Kidney epithelial cell (primary cell): ENCODE measurements around the gene FUT7. TPM values are rescaled to one million over a fixed set of nuclear protein-coding genes. Genes with fewer than 3 reads are reported as not detected.

Source experiments
- DNase-seq: peaks from one replicate; pipeline ENCODE4 v3.0.0-alpha.2; 2010; ENCODE audit warnings: low read depth
- H3K27me3 ChIP-seq: 2 replicates; pipeline ENCODE4 v1.6.0; 2011; ENCODE audit warnings: low read length; ENCODE audit not compliant: control insufficient read depth, insufficient read depth
- H3K36me3 ChIP-seq: 2 replicates; pipeline ENCODE4 v1.5.1; 2011; ENCODE audit warnings: low read length; ENCODE audit not compliant: control insufficient read depth, insufficient read depth
- H3K4me3 ChIP-seq: 2 replicates; pipeline ENCODE4 v1.5.1; 2011; ENCODE audit warnings: low read depth, mild to moderate bottlenecking, control low read depth, low read length
- total RNA-seq: library from RNA; depleted of rRNA; stranded (reverse); fragments of >200 nt; gene quantifications from 2 replicates; pipeline ENCODE4 v1.2.3, GENCODE V29; 2015
- TF ChIP-seq, protein P1 (sequence below): IDR thresholded peaks from 2 replicates; pipeline ENCODE4 v1.5.1; 2011; ENCODE audit warnings: mild to moderate bottlenecking, moderate library complexity, low read length, control low read depth, inconsistent platforms; ENCODE audit not compliant: insufficient read depth, poor library complexity, severe bottlenecking

FUT7 gene
- total RNA-seq, 1 donor from 2014 or later = not detected

DNA sequence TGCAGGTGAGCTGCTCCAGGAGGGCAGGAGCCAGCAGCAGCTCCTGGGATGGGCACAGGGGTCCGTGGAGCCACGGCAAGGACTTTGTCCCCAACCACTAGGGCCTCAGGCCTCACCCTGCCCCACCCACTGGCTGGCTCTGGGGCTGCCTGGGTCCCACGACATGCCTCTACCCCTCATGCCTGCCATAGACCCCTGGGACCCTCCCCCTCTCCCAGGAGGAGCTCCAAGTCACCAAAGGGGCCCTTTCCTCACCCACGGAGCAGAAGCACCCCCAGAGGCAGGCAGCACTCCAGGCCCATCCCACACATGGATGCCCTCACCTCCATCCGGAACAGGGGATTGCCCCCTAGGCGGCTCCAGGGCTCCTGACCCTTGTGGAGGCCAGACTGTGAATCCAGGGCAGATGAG, 10.3 kb downstream of the FUT7 start:
- DNase-seq = no peak
- Histone ChIP-seq H3K27me3 (peaks cover 2% of the 10 kb centered on the region), H3K36me3 (peaks cover 2% of the 10 kb centered on the region), H3K4me3 (no peak overlapping the region)
- TF ChIP-seq, protein P1, sequence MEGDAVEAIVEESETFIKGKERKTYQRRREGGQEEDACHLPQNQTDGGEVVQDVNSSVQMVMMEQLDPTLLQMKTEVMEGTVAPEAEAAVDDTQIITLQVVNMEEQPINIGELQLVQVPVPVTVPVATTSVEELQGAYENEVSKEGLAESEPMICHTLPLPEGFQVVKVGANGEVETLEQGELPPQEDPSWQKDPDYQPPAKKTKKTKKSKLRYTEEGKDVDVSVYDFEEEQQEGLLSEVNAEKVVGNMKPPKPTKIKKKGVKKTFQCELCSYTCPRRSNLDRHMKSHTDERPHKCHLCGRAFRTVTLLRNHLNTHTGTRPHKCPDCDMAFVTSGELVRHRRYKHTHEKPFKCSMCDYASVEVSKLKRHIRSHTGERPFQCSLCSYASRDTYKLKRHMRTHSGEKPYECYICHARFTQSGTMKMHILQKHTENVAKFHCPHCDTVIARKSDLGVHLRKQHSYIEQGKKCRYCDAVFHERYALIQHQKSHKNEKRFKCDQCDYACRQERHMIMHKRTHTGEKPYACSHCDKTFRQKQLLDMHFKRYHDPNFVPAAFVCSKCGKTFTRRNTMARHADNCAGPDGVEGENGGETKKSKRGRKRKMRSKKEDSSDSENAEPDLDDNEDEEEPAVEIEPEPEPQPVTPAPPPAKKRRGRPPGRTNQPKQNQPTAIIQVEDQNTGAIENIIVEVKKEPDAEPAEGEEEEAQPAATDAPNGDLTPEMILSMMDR = no peak

DNA sequence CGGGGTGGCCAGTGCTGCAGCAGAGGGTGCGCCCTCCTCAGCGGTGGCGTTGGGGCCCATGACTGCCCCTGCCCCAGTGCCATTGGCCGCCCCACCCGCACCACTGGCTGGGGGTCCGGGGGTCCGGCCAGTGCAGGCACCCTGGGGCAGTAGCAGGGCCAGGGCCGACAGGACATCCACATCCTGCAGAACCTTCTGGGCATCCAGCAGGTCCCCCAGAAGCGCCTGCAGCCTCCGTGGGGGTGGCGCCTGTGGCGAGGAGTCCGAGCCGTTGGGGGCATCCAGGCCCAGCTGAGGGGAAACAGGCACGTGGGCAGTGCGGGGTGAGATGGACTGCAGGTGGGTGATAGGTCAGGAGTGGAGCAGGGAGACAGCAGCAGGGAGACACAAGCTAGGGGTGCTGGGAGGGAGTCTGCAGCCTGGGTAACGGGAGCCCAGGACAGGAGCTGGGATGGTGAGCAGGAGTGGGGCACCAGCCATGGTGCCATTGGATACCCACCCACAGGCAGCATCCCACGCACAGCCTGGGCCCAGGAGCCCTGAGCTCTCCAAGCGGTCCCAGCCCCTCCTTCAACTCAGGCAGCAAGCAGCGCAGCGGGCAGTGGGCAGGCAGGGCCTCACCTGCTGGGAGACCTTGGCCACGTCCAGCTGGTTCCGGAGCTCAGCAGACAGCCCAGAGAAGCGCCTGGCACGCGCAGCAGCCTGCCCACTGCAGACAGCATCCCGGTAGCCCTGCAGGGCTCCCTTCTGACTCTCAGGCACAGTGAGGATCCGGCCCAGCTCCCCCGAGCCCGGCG, 10.9 kb downstream of the FUT7 start:
- TF ChIP-seq, protein P1 = no peak
- no peak for DNase-seq
- peaks cover 2% of the 10 kb centered on the region for H3K36me3 ChIP-seq
- H3K27me3 ChIP-seq = peaks cover 1% of the 10 kb centered on the region
- H3K4me3 ChIP-seq = no peak overlapping the region

DNA sequence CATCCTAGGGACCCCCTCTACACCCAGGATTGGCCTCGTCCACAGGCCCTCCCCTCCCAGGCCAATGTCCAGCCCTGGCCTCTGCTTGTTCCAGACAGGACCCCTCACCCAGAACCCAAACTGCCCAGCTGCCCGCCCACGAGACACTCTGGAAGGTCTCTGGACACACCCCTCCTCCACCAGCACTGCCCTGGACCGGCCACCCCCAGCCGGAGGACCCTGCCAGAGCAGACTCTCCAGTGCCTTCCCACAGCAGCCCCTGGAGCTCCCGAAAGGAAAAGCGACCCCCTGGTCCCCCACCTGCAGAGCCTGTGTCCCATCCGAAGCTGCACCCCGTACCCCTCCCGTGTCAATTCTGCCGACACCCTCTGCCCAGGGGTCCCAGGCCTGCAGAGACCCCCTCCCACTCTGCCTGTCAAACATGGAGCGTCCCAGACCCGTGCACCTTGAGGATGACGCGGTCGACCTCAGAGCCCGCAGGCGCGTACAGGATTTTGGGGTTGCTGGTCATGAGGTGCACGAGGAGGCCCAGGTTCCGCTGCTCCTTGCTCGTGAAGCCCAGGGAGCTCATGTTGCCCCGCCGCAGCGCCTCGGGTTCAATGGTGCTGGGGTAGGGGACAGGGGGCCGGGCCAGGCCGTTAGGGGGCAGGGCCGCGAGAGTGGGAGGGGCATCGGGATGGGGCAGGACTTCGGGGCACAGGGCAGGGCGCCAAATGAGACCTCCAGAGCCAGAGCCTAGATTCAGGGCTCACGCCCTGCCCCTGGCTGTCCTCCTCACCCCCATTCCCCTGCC, 11.8 kb downstream of the FUT7 start:
- H3K4me3 ChIP-seq = no peak overlapping the region
- DNase-seq = no peak
- TF ChIP-seq, protein P1 = no peak

DNA sequence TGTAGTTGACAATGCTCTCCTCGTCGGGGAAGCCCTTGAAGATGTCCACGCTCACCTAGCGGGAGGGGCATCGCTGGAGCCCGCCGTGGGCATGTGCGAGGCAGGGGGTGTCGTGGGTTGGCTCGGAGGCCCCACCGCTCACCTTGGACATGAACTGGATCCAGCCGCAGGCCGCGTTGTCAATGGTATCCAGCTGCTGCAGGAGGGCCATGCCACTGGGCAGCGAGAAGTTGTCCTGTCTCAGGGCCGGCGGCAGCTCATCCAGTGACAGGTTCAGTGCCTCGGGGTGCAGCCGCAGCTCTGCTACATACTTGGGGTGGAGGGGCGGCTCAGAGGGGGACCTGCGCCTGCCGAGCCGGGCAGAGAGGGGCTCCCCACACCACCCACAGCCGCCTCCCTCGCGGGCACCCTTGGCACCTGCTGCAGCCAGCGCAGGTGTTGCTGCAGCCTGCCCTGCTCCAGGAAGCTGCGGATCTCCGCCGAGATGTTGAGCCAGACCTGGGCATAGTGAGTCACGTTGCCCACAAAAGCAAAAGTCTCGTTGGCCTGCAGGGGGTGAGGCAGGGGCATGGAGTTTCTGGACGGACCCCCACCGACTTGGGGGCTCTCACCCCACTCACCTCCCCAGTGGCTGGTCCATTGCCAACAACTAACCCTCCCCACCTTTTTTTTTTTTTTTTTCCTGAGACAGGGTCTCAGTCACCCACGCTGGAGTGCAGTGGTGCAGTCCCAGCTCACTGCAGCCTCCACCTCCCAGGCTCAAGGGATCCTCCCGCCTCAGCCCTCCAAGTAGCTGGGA, 12.9 kb downstream of the FUT7 start:
- TF ChIP-seq, protein P1 = no peak
- no peak overlapping the region for H3K4me3 ChIP-seq
- peaks cover 2% of the 10 kb centered on the region for H3K36me3 ChIP-seq
- no peak for DNase-seq
- no peaks in the 10 kb centered on the region for H3K27me3 ChIP-seq

More for the DNA sequence above, 11.8 kb downstream of the FUT7 start:
- H3K36me3 ChIP-seq = peaks cover 2% of the 10 kb centered on the region
- no peaks in the 10 kb centered on the region for H3K27me3 ChIP-seq

DNA sequence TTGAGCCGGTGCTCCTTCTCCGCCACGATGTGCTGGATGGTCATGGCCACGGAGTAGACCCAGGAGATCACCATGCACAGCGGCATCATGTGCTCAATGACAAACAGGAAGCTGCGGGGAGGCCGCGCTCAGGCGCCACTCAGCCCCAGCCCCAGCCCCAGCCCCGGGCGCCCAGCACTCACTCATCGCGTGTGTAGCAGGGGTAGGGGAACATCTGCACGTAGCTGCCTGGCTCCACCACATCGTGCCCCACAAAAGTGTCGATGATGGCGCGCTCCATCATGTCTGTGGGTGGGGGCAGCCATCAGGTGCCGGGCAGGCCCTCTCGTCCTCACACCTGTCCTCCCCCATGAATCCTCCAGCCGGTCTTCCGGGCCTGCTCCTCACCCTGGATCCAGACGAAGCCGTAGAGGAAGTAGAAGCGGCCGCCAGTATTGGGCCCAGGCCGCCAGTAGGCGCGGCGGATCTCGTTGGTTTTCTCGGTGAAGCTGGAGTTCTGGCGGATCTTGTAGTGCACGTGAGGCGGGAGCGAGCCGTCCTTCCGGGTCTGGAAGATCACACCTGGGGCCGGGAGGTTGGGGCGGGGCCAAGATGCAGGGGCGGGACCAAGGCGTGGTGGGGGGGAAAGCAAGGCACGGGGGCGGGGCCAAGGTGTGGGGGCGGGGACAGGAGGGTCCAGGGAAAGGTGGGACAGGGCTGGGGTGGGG, 13.9 kb downstream of the FUT7 start:
- DNase-seq = no peak
- Histone ChIP-seq H3K27me3 (no peaks in the 10 kb centered on the region), H3K4me3 (no peak overlapping the region), H3K36me3 (peaks cover 2% of the 10 kb centered on the region)
- TF ChIP-seq, protein P1 = no peak
